Measurements from ENCODE around the gene PSMA3.
A peak's percentile ranks its signal among the peaks of the same experiment; 100 is the strongest.

The PSMA3 gene

GRCh38 chr14:58200846-58201245 lies 43.8 kb upstream of the PSMA3 start:
- POLR2A ChIA-PET = no interaction called here

GRCh38 chr14:58213176-58213575 lies 31.5 kb upstream of the PSMA3 start:
- POLR2A ChIA-PET = no interaction called here
- no peak for DNase-seq (ENCODE audit: low read depth, low spot score)
- no peak overlapping the region for H3K4me3 ChIP-seq (ENCODE audit: low read depth, low read length)
- CTCF ChIA-PET = interaction anchor here (1.4 kb wide), 1 partner anchor 105 kb away, joined by 3 read pairs; no protein-coding TSS in a partner anchor
- no peak for TF ChIP-seq CTCF (IDR thresholded peaks at IDR 0.05; ENCODE audit: insufficient read depth, low read length, missing control alignments)

More at GRCh38 chr14:58200846-58201245, 43.8 kb upstream of the PSMA3 start:
- TF ChIP-seq CTCF (IDR thresholded peaks at IDR 0.05; ENCODE audit: insufficient read depth, low read length, missing control alignments) = no peak
- H3K4me3 ChIP-seq (ENCODE audit: low read depth, low read length) = peak overlapping the region; percentile 90
- CTCF ChIA-PET = interaction anchor here (1.5 kb wide), 1 partner anchor 16 kb away, joined by 5 read pairs; no protein-coding TSS in a partner anchor
- DNase-seq (ENCODE audit: low read depth, low spot score) = no peak

GRCh38 chr14:58215191-58215914 lies 29.3 kb upstream of the PSMA3 start:
- ChIA-PET CTCF (no interaction called here), POLR2A (no interaction called here)
- DNase-seq (ENCODE audit: low read depth, low spot score) = no peak
- no peak overlapping the region for H3K4me3 ChIP-seq (ENCODE audit: low read depth, low read length)
- no peak for TF ChIP-seq CTCF (IDR thresholded peaks at IDR 0.05; ENCODE audit: insufficient read depth, low read length, missing control alignments)

GRCh38 chr14:58216544-58216943 lies 28.1 kb upstream of the PSMA3 start:
- ChIA-PET POLR2A (interaction anchor here (1.1 kb wide), 1 partner anchor 17 kb away, joined by 5 read pairs; the partner anchor contains the start of gene ACTR10), CTCF (interaction anchor here (1.0 to 1.1 kb wide), 2 partner anchors 8 to 15 kb away, joined by 3 to 5 read pairs; no protein-coding TSS in a partner anchor)
- TF ChIP-seq CTCF (IDR thresholded peaks at IDR 0.05; ENCODE audit: insufficient read depth, low read length, missing control alignments) = no peak
- DNase-seq (ENCODE audit: low read depth, low spot score) = no peak
- no peak overlapping the region for H3K4me3 ChIP-seq (ENCODE audit: low read depth, low read length)

- no peak for DNase-seq (ENCODE audit: low read depth, low spot score)
- TF ChIP-seq CTCF (IDR thresholded peaks at IDR 0.05; ENCODE audit: insufficient read depth, low read length, missing control alignments) = no peak
- POLR2A ChIA-PET = no interaction called here
- CTCF ChIA-PET = interaction anchor here (1.1 to 1.4 kb wide), 2 partner anchors 21 to 120 kb away, joined by 3 to 4 read pairs; no protein-coding TSS in a partner anchor
- H3K4me3 ChIP-seq (ENCODE audit: low read depth, low read length) = no peak overlapping the region
These were observed 17.4 kb upstream of the PSMA3 start for GRCh38 chr14:58227096-58227819.

All from AG04449 (cell line).